A673 (cell line): ENCODE measurements around the gene HEMK1.

Source experiments
- EZH2 ChIP-seq: fragments of 200-600 bp; sonication (generic); IDR thresholded peaks from 2 replicates; pipeline ENCODE4 v1.6.1; 2017; ENCODE audit warnings: borderline replicate concordance, low read depth, mild to moderate bottlenecking, mixed read lengths, antibody characterized with exemption, low read length; ENCODE audit not compliant: poor library complexity, severe bottlenecking
- TF ChIP-seq, protein P1 (sequence below): fragments of 300-800, 200-600 bp; sonication (generic); conservative IDR thresholded peaks from 2 replicates; pipeline ENCODE4 v1.5.1; 2017; ENCODE audit warnings: low read depth, mild to moderate bottlenecking, antibody characterized with exemption, low read length, moderate library complexity, mixed read lengths

DNA sequence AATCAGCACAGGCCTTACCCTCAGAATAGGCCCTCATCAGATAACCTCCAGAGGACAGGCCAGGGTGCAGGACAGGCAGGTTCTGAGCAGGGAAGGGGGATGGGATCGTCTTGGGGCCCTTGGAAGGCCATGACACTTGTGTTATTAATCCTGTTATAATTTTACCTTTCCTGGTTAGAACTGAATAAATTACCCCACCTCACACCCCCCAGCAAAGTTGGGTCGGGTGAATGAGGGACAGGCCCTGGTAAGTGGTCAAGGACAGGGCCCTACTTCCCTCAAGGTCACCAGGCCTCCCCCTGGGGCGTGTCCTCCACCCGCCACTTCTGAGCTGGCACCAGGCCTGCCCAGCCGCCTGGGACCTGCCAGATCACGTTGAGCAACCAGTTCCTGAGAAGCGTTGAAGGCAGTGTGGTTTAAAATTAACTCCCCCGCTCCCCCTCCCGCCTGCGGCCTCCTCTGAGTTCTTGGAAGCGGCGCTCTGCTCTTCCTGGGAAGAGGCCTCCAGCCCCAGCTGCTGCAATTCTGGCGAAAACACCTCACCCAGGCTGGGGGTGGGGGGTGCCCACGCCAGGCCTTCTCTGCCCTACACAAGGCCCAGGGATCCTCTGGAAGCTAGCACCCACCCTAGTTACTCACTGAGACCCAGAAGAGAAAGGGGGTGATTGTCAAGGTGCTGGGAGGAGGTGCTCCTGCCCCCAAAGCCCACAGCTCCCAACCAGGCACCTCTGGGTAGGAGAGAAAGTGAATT, 31.7 kb downstream of the HEMK1 start:
- TF ChIP-seq, protein P1, sequence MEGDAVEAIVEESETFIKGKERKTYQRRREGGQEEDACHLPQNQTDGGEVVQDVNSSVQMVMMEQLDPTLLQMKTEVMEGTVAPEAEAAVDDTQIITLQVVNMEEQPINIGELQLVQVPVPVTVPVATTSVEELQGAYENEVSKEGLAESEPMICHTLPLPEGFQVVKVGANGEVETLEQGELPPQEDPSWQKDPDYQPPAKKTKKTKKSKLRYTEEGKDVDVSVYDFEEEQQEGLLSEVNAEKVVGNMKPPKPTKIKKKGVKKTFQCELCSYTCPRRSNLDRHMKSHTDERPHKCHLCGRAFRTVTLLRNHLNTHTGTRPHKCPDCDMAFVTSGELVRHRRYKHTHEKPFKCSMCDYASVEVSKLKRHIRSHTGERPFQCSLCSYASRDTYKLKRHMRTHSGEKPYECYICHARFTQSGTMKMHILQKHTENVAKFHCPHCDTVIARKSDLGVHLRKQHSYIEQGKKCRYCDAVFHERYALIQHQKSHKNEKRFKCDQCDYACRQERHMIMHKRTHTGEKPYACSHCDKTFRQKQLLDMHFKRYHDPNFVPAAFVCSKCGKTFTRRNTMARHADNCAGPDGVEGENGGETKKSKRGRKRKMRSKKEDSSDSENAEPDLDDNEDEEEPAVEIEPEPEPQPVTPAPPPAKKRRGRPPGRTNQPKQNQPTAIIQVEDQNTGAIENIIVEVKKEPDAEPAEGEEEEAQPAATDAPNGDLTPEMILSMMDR = no peak
- TF ChIP-seq EZH2 = no peak
